ENCODE data around the gene GNAO1. TPM values are rescaled to one million over a fixed set of nuclear protein-coding genes. Genes with fewer than 3 reads are reported as not detected.
"Not testable (repeated sequence)": the region's sequence is repeated elsewhere in the genome, so short reads cannot be mapped to it uniquely, and the experiment has no call there.

The GNAO1 gene
- total RNA-seq, 1 donor from 2014 or later = 1.9 TPM

DNA sequence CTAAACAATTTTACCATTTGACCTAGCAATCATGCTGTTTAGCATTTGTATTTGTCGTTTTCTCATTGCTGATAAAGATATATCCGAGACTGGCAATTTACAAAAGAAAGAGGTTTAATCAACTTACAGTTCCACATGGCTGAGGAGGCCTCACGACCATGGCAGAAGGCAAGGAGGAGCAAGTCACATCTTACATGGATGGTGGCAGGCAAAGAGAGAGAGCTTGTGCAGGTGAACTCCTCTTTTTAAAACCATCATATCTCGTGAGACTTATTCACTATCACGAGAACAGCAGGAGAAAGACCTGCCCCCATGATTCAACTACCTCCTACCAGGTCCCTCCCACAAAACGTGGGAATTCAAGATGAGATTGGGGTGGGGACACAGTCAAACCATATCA is 187.8 kb downstream of the GNAO1 start:
- not testable (repeated sequence) for DNase-seq (ENCODE audit: low spot score); H3K4me3 ChIP-seq

DNA sequence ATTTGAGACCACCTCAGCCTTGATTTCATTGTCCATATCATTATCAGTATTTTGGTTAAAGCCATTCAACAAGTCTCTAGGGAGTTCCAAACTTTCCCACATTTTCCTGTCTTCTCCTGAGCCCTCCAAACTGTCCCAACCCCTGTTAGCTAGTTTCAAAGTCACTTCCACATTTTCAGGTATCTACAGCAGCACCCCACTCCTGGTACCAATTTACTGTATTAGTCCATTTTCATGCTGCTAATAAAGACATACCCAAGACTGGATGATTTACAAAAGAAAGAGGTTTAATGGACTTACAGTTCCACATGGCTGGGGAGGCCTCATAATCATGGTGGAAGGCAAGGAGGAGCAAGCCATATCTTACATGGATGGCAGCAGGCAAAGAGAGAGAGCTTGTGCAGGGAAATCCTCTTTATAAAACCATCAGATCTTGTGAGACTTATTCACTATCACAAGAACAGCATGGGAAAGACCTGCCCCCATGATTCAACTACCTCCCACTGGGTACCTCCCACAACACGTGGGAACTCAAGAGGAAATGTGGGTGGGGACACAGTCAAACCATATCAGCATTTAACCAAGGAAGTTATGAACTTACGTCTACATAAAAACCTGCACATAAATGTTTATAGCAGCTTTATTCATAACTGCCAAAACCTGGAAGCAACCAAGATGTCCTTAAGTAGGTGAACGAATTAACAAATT is 189.6 kb downstream of the GNAO1 start:
- H4K20me1 ChIP-seq (ENCODE audit: low read depth); H3K4me2 ChIP-seq; H3K9ac ChIP-seq; H3K27ac Mint-ChIP-seq; H3K27me3 ChIP-seq; H3K27ac ChIP-seq; H3F3A ChIP-seq (ENCODE audit: low read depth); H3K4me3 Mint-ChIP-seq; DNase-seq (ENCODE audit: low spot score); H3K27me3 Mint-ChIP-seq (ENCODE audit: insufficient read depth, low read depth); H2AFZ ChIP-seq (replicated peaks); H3K79me2 ChIP-seq (ENCODE audit: low read depth); H3K4me1 ChIP-seq; H3K4me1 Mint-ChIP-seq; H3K4me3 ChIP-seq: not testable (repeated sequence)
- Histone ChIP-seq H3K9me3 (ENCODE audit: low read depth) (peaks cover 12% of the 10 kb centered on the region), H3K36me3 (peaks cover 24% of the 10 kb centered on the region)
- H3K36me3 Mint-ChIP-seq = peaks cover 80% of the 10 kb centered on the region
- peaks cover 23% of the 10 kb centered on the region for H3K9me3 Mint-ChIP-seq

More for the DNA sequence above, 187.8 kb downstream of the GNAO1 start:
- H2AFZ ChIP-seq (replicated peaks); H4K20me1 ChIP-seq (ENCODE audit: low read depth); H3K27me3 ChIP-seq; H3K27ac ChIP-seq; H3K9ac ChIP-seq; H3K4me1 Mint-ChIP-seq; H3K27me3 Mint-ChIP-seq (ENCODE audit: insufficient read depth, low read depth); H3K4me1 ChIP-seq; H3K4me3 Mint-ChIP-seq; H3F3A ChIP-seq (ENCODE audit: low read depth); H3K4me2 ChIP-seq; H3K27ac Mint-ChIP-seq; H3K79me2 ChIP-seq (ENCODE audit: low read depth): not testable (repeated sequence)
- Mint-ChIP-seq H3K9me3 (peaks cover 23% of the 10 kb centered on the region), H3K36me3 (peaks cover 70% of the 10 kb centered on the region)
- Histone ChIP-seq H3K9me3 (ENCODE audit: low read depth) (peaks cover 12% of the 10 kb centered on the region), H3K36me3 (peaks cover 24% of the 10 kb centered on the region)

DNA sequence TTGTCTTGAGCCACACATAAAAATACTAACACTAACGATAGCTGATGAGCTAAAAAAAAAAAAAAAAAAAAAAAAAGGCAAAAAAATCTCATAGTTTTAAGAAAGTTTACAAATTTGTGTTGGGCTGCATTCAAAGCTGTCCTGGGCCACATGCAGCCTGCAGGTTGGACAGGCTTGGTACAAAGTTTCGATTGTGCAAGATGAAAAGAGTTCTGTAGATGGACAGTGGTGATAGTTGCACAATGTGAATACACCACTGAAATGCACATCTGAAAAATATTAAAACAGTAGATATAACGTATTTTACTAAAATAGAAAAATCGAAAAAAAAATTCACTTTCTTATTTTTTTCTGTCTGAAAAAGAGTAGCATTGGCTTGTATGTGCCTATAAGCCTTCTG is 191.2 kb downstream of the GNAO1 start:
- Mint-ChIP-seq H3K9me3 (peaks cover 21% of the 10 kb centered on the region), H3K36me3 (peaks cover 76% of the 10 kb centered on the region), H3K27ac (no peak overlapping the region), H3K27me3 (ENCODE audit: insufficient read depth, low read depth) (no peaks in the 10 kb centered on the region), H3K4me1 (no peaks in the 10 kb centered on the region), H3K4me3 (no peak overlapping the region)
- H4K20me1 ChIP-seq (ENCODE audit: low read depth) = no peaks in the 10 kb centered on the region
- DNase-seq (ENCODE audit: low spot score) = no peak
- H3K9me3 ChIP-seq (ENCODE audit: low read depth) = peaks cover 12% of the 10 kb centered on the region
- H3K4me1 ChIP-seq = no peaks in the 10 kb centered on the region
- no peaks in the 10 kb centered on the region for H3F3A ChIP-seq (ENCODE audit: low read depth)
- H3K79me2 ChIP-seq (ENCODE audit: low read depth) = no peaks in the 10 kb centered on the region
- H3K4me3 ChIP-seq = no peak overlapping the region
- TF ChIP-seq, protein P1, sequence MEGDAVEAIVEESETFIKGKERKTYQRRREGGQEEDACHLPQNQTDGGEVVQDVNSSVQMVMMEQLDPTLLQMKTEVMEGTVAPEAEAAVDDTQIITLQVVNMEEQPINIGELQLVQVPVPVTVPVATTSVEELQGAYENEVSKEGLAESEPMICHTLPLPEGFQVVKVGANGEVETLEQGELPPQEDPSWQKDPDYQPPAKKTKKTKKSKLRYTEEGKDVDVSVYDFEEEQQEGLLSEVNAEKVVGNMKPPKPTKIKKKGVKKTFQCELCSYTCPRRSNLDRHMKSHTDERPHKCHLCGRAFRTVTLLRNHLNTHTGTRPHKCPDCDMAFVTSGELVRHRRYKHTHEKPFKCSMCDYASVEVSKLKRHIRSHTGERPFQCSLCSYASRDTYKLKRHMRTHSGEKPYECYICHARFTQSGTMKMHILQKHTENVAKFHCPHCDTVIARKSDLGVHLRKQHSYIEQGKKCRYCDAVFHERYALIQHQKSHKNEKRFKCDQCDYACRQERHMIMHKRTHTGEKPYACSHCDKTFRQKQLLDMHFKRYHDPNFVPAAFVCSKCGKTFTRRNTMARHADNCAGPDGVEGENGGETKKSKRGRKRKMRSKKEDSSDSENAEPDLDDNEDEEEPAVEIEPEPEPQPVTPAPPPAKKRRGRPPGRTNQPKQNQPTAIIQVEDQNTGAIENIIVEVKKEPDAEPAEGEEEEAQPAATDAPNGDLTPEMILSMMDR (IDR thresholded peaks at IDR 0.05) = no peak
- TF ChIP-seq EZH2phosphoT487 (IDR thresholded peaks at IDR 0.05) (no peak), EZH2 (IDR thresholded peaks at IDR 0.05) (no peak)
- no peaks in the 10 kb centered on the region for H3K27me3 ChIP-seq
- no peak overlapping the region for H2AFZ ChIP-seq (replicated peaks)
- no peak overlapping the region for H3K4me2 ChIP-seq
- no peak overlapping the region for H3K9ac ChIP-seq
- H3K27ac ChIP-seq = no peak overlapping the region
- peaks cover 24% of the 10 kb centered on the region for H3K36me3 ChIP-seq

DNA sequence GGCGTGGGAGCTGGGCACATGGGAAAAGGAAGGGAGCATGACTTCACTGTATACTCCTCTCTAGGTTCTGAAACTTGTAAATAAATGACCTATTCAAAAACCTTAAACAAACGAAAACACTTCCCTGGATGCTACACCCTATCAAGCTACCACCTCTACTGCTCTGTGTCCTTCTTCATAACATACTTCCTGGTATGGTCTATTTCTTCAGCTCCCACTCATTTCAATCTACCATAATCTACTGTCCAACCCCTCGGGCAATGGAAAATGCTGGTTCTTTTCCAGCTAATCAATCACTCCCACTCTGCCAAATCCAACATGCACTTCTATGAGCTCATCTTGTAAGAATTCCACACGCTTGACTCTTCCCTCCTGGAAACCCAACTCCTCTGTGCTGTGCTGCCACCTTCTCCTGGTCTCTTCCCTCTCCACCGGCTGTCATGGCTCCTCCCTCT is 191.6 kb downstream of the GNAO1 start:
- Histone ChIP-seq H3K27ac (no peak overlapping the region), H3K9ac (no peak overlapping the region), H3K4me1 (no peaks in the 10 kb centered on the region), H3K36me3 (peaks cover 21% of the 10 kb centered on the region), H4K20me1 (ENCODE audit: low read depth) (no peaks in the 10 kb centered on the region), H2AFZ (replicated peaks) (no peak overlapping the region), H3K4me2 (no peak overlapping the region), H3K4me3 (no peak overlapping the region), H3K9me3 (ENCODE audit: low read depth) (peaks cover 12% of the 10 kb centered on the region), H3F3A (ENCODE audit: low read depth) (no peaks in the 10 kb centered on the region), H3K79me2 (ENCODE audit: low read depth) (no peaks in the 10 kb centered on the region), H3K27me3 (no peaks in the 10 kb centered on the region)
- H3K4me1 Mint-ChIP-seq = no peaks in the 10 kb centered on the region
- H3K27ac Mint-ChIP-seq = no peak overlapping the region
- peaks cover 18% of the 10 kb centered on the region for H3K9me3 Mint-ChIP-seq
- no peaks in the 10 kb centered on the region for H3K27me3 Mint-ChIP-seq (ENCODE audit: insufficient read depth, low read depth)
- TF ChIP-seq EZH2phosphoT487 (IDR thresholded peaks at IDR 0.05) = no peak
- TF ChIP-seq EZH2 (IDR thresholded peaks at IDR 0.05) = no peak
- TF ChIP-seq, protein P1 (IDR thresholded peaks at IDR 0.05) = no peak
- DNase-seq (ENCODE audit: low spot score) = no peak
- no peak overlapping the region for H3K4me3 Mint-ChIP-seq
- peaks cover 76% of the 10 kb centered on the region for H3K36me3 Mint-ChIP-seq

All from neural progenitor cell (in vitro differentiated cells).